HG02678 (cell line): ENCODE results near the gene RUNX1.

Experiments
- ATAC-seq: cut with Tn5 transposase; IDR thresholded peaks from one replicate; pipeline ENCODE4 v1.9.1; 2021; ENCODE audit warnings: mild to moderate bottlenecking, moderate library complexity; ENCODE audit not compliant: unreplicated experiment

The RUNX1 gene

GRCh38 chr21:35037384-35037765 lies 11.7 kb downstream of the RUNX1 start:
- no peak for ATAC-seq

- no peak for ATAC-seq
These were observed 12.4 kb downstream of the RUNX1 start for GRCh38 chr21:35036465-35037383.

- no peak for ATAC-seq
These were observed 13.5 kb downstream of the RUNX1 start for GRCh38 chr21:35035581-35035980.

- ATAC-seq: no peak
These were observed 14.0 kb downstream of the RUNX1 start for GRCh38 chr21:35035116-35035515.

GRCh38 chr21:35034203-35034926 lies 14.7 kb downstream of the RUNX1 start:
- no peak for ATAC-seq

GRCh38 chr21:35032474-35033263 lies 16.4 kb downstream of the RUNX1 start:
- ATAC-seq: no peak

GRCh38 chr21:35028451-35028978 lies 20.6 kb downstream of the RUNX1 start:
- no peak for ATAC-seq

- ATAC-seq: no peak
These were observed 21.3 kb downstream of the RUNX1 start for GRCh38 chr21:35027563-35028450.

- peak; percentile 76 for ATAC-seq
These were observed 22.2 kb downstream of the RUNX1 start for GRCh38 chr21:35026617-35027562.

GRCh38 chr21:35026153-35026500 lies 23.0 kb downstream of the RUNX1 start:
- no peak for ATAC-seq

- no peak for ATAC-seq
These were observed 23.6 kb downstream of the RUNX1 start for GRCh38 chr21:35025206-35026152.

GRCh38 chr21:35024513-35024912 lies 24.6 kb downstream of the RUNX1 start:
- ATAC-seq: no peak

GRCh38 chr21:35024071-35024420 lies 25.1 kb downstream of the RUNX1 start:
- no peak for ATAC-seq

- no peak for ATAC-seq
These were observed 25.6 kb downstream of the RUNX1 start for GRCh38 chr21:35023396-35024070.

- ATAC-seq: no peak
These were observed 27.6 kb downstream of the RUNX1 start for GRCh38 chr21:35021546-35021945.

- no peak for ATAC-seq
These were observed 28.2 kb downstream of the RUNX1 start for GRCh38 chr21:35020902-35021301.

GRCh38 chr21:35020436-35020835 lies 28.7 kb downstream of the RUNX1 start:
- no peak for ATAC-seq
